HepG2 (cell line): Measurements from ENCODE around the gene CHN2. TPM values are rescaled to one million over a fixed set of nuclear protein-coding genes. Genes with fewer than 3 reads are reported as not detected.

Experiments
- ATAC-seq: fragments of 200-7000 bp; cut with Tn5 transposase; 3 replicates; pipeline ENCODE4 v1.9.1; 2020; ENCODE audit warnings: mild to moderate bottlenecking, moderate library complexity
- BruUV-seq: library from RNA; stranded (reverse); fragments of 400-500 nt; replicated peaks from 2 replicates; lab custom pipeline; 2021; lab: Mats Ljungman, UMichigan
- CTCF ChIA-PET: fragments of 300-600 bp; formaldehyde crosslinking; extraction: SDS; loops from one replicate; lab custom pipeline; 2021; ENCODE audit warnings: low total read pairs, inconsistent platforms, low intra/inter-chr PET ratio; lab: Yijun Ruan, JAX
- POLR2A ChIA-PET: fragments of 350-600 bp; sonication (Branson Sonifier 250); formaldehyde crosslinking; loops from one replicate; lab custom pipeline; 2020; ENCODE audit warnings: antibody characterized with exemption, inconsistent platforms; lab: Yijun Ruan, JAX
- DNase-seq: peaks from one replicate; pipeline ENCODE4 v3.0.0-alpha.2; 2015; ENCODE audit warnings: low spot score
- FAIRE-seq: peaks from 3 replicates; lab custom pipeline; 2011; peaks lifted over from hg19 to GRCh38; lab: Jason Lieb, UNC
- H2AFZ ChIP-seq: one replicate; pipeline ENCODE4 v1.6.1; 2011; ENCODE audit warnings: low read length, inconsistent platforms
- H3K27ac ChIP-seq: fragments of 300-600 bp; 3 replicates; pipeline ENCODE4 v1.8.0; 2011; ENCODE audit warnings: mixed run types, mild to moderate bottlenecking, mixed read lengths, low read length, inconsistent platforms; ENCODE audit not compliant: insufficient read depth; ENCODE audit errors: extremely low read length
- H3K27me3 ChIP-seq, 2 experiments: fragments of 200-600 bp in 1 of 2; 2 replicates in 1 of 2; 3 replicates in 1 of 2; pipeline versions ENCODE4 v1.6.0 to v1.8.0; 2011; ENCODE audit warnings: low read length in 2 of 2, mild to moderate bottlenecking in 2 of 2, moderate library complexity in 2 of 2, inconsistent platforms in 1 of 2; ENCODE audit not compliant: insufficient read depth in 2 of 2, control insufficient read depth in 1 of 2
- H3K36me3 ChIP-seq, 2 experiments: fragments of 200-600 bp in 1 of 2; replicated peaks in 1 of 2; 2 replicates in 1 of 2; 3 replicates in 1 of 2; pipeline versions ENCODE4 v1.5.1 to v1.8.0; 2011; ENCODE audit warnings: low read length in 2 of 2, inconsistent platforms in 1 of 2; ENCODE audit not compliant: insufficient read depth in 2 of 2, control insufficient read depth in 1 of 2
- H3K4me1 ChIP-seq: 2 replicates; pipeline ENCODE4 v1.5.1; 2012; ENCODE audit warnings: low read length, inconsistent platforms; ENCODE audit not compliant: insufficient read depth
- H3K4me2 ChIP-seq: 2 replicates; pipeline ENCODE4 v1.6.0; 2011; ENCODE audit warnings: low read depth, low read length, inconsistent platforms
- H3K4me3 ChIP-seq, 3 experiments: fragments of 200-600 bp in 1 of 3; sonication (generic), shearing (Covaris generic) in 1 of 3; replicated peaks in 1 of 3; 2 replicates each; pipeline ENCODE4 v1.5.1; 2011 to 2016; ENCODE audit warnings: low read length in 3 of 3, inconsistent platforms in 2 of 3, low read depth in 2 of 3, mild to moderate bottlenecking in 2 of 3, control low read depth in 1 of 3, mixed read lengths in 1 of 3; ENCODE audit not compliant: insufficient read depth in 1 of 3
- H3K79me2 ChIP-seq: one replicate; pipeline ENCODE4 v1.6.1; 2011; ENCODE audit warnings: low read length, inconsistent platforms; ENCODE audit not compliant: insufficient read depth
- H3K9ac ChIP-seq: 2 replicates; pipeline ENCODE4 v1.6.0; 2011; ENCODE audit warnings: mild to moderate bottlenecking, low read depth, low read length, inconsistent platforms; ENCODE audit not compliant: insufficient read depth
- H3K9me3 ChIP-seq: 2 replicates; pipeline ENCODE4 v1.5.1; 2012; ENCODE audit warnings: mild to moderate bottlenecking, low read length
- H4K20me1 ChIP-seq: 2 replicates; pipeline ENCODE4 v1.6.0; 2011; ENCODE audit warnings: inconsistent platforms, mild to moderate bottlenecking, low read length, moderate library complexity; ENCODE audit not compliant: insufficient read depth
- ATRX ChIP-seq: sonication (generic); formaldehyde crosslinking; IDR thresholded peaks from 2 replicates; pipeline ENCODE4 v1.4.0; 2020; ENCODE audit warnings: missing genetic modification reagents, borderline replicate concordance
- CHD2 ChIP-seq: IDR thresholded peaks from 2 replicates; pipeline ENCODE4 v1.6.1; 2011; ENCODE audit warnings: low read depth, low read length, improper control_type of control experiment
- MTA1 ChIP-seq: sonication (generic); formaldehyde crosslinking; IDR thresholded peaks from 2 replicates; pipeline ENCODE4 v1.4.0; 2020; ENCODE audit warnings: missing genetic modification reagents, mild to moderate bottlenecking, borderline replicate concordance
- SNAPC2 ChIP-seq: sonication (generic); formaldehyde crosslinking; IDR thresholded peaks from 2 replicates; pipeline ENCODE4 v1.8.1; 2022; ENCODE audit warnings: mild to moderate bottlenecking, missing genetic modification reagents
- TCF7L2 ChIP-seq: IDR thresholded peaks from 2 replicates; pipeline ENCODE4 v1.6.1; 2011; ENCODE audit warnings: mild to moderate bottlenecking, low read depth, low read length, moderate library complexity
- WGBS: methylation state at CpG from one replicate; pipeline ENCODE4 v1.1.6; 2017; ENCODE audit warnings: low lambda C conversion rate; 5-methylcytosine and 5-hydroxymethylcytosine counted together
- in situ Hi-C: cut with HindIII; loops from 2 replicates; pipeline ENCODE4 v1.10.0; 2017; ENCODE audit warnings: low pct_unique_long_range_greater_than_20kb; ENCODE audit not compliant: extremely low pct_ligation_motif_present
- intact Hi-C: fragments of 100-400 bp; cut with micrococcal nuclease; formaldehyde crosslinking; loops from one replicate; pipeline ENCODE4 v1.10.0; 2022; ENCODE audit not compliant: unreplicated experiment
- polyA plus RNA-seq, 8 experiments: library from polyadenylated mRNA; depleted of rRNA in 3 of 8; stranded (reverse) in 7 of 8; unstranded in 1 of 8; fragments of >200 nt; fragmentation: Illumina TruSeq in 4 of 8; extraction: Trizol in 4 of 8; gene quantifications; 2 replicates each; pipeline versions ENCODE4 v1.2.1 to v1.2.3, GENCODE V29; 2011 to 2016; ENCODE audit warnings: low read depth in 4 of 8, missing spikeins in 1 of 8, mixed read lengths in 1 of 8; ENCODE audit not compliant: insufficient read depth in 1 of 8
- total RNA-seq, 5 experiments: library from RNA; depleted of rRNA; stranded (reverse); fragments of >200 nt; fragmentation: Illumina TruSeq; extraction: Trizol; gene quantifications; 2 replicates each; pipeline ENCODE4 v1.2.3, GENCODE V29; 2016; ENCODE audit warnings: low read depth in 1 of 5
- TF ChIP-seq, protein P1 (sequence below): sonication (generic); formaldehyde crosslinking; IDR thresholded peaks from 2 replicates; pipeline ENCODE4 v1.4.0; 2020; ENCODE audit warnings: missing genetic modification reagents
- TF ChIP-seq, protein P2 (sequence below), 2 experiments: sonication (generic) in 1 of 2; formaldehyde crosslinking in 1 of 2; IDR thresholded peaks; 2 replicates each; pipeline versions ENCODE4 v1.6.1 to v1.9.0; 2014 to 2022; ENCODE audit warnings: antibody characterized with exemption in 1 of 2, borderline replicate concordance in 1 of 2, inconsistent platforms in 1 of 2, low read depth in 1 of 2, missing genetic modification reagents in 1 of 2

Gene CHN2
- total and polyA plus RNA-seq, 2 of the 13 experiments (the other 11 are each of a cell fraction or from before 2014, with no cell fraction given): 23.5 to 30.5 TPM

DNA sequence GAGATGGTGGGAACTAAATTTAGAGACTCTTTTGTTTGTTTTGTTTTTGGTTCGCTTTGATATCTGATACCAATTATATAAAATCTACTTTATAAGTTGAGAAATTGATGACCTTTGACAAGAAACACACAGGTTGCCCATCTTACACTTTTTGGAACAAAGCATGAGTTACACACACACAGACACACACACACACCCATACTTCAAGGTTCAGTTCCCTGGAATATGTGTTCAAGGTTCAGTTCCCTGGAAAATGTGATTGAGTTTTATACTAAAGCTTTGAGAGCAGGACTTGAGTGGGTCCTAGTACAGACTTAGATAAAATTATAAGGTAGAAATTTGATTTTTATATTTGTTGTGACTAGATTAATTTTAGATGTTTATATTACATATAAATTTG is 234.8 kb downstream of the CHN2 start (continued):
- TF ChIP-seq SNAPC2 (no peak), MTA1 (CRISPR knock-in tag) (no peak), TCF7L2 (no peak)

DNA sequence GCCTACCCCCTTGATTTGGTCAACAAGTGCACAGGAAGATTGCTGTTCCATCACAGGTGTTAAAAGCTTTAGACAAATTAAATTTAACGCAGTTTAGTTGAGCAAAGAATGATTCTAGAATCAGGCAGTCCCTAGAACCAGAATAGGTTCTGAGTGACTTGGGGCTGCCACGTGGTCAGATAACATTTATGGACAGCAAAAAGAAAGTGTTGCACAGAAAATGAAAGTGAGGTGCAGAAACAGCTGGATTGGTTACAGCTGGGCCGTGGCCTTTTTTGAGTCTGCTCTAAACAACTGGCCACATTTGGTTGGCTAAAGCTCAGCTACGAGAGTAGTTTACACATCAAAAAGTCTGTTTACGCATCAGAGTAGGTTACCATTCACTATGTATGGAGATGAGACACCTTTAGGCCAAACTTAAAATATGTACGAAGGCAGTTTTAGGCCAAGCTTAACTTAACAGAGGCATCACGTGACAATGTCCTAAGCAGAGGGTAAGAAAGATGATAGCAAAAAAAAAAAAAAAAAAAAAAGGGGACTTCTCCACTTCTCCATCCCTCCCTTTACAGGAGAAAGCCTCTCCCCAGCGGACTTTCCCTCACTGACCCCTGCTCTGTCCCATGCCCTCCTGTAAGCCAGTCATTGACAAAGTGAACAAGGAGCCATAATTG is 235.8 kb downstream of the CHN2 start:
- H3K4me2 ChIP-seq: no peak overlapping the region
- in situ Hi-C loops (no loop called here), intact Hi-C loops (no loop called here)
- H3K9me3 ChIP-seq: no peaks in the 10 kb centered on the region
- H4K20me1 ChIP-seq: no peaks in the 10 kb centered on the region
- POLR2A ChIA-PET: interaction anchor here (0.6 kb wide), 1 partner anchor 101 kb away, joined by 3 read pairs; no protein-coding TSS in a partner anchor
- no peaks in the 10 kb centered on the region for H3K27me3 ChIP-seq
- no peak for DNase-seq
- ATAC-seq: no peak
- H3K27ac ChIP-seq: no peak overlapping the region
- CTCF ChIA-PET: no interaction called here
- no TSS peak for BruUV-seq
- 98% methylated on average over 8 of the region's 8 CpGs for WGBS
- no peak for FAIRE-seq
- H3K9ac ChIP-seq: no peak overlapping the region
- H3K36me3 ChIP-seq: peaks cover 0 to 12% of the 10 kb centered on the region in 2 experiments; a peak in 3 of 5 replicates
- H3K79me2 ChIP-seq: no peaks in the 10 kb centered on the region
- no peak overlapping the region for H3K4me3 ChIP-seq
- 0 out of 2 replicates have a peak, but pooled peaks cover 6% of the 10 kb centered on the region for H3K4me1 ChIP-seq
- no peak overlapping the region for H2AFZ ChIP-seq
- TF ChIP-seq ATRX (CRISPR knock-in tag) (no peak), CHD2 (no peak)
- TF ChIP-seq, protein P1, sequence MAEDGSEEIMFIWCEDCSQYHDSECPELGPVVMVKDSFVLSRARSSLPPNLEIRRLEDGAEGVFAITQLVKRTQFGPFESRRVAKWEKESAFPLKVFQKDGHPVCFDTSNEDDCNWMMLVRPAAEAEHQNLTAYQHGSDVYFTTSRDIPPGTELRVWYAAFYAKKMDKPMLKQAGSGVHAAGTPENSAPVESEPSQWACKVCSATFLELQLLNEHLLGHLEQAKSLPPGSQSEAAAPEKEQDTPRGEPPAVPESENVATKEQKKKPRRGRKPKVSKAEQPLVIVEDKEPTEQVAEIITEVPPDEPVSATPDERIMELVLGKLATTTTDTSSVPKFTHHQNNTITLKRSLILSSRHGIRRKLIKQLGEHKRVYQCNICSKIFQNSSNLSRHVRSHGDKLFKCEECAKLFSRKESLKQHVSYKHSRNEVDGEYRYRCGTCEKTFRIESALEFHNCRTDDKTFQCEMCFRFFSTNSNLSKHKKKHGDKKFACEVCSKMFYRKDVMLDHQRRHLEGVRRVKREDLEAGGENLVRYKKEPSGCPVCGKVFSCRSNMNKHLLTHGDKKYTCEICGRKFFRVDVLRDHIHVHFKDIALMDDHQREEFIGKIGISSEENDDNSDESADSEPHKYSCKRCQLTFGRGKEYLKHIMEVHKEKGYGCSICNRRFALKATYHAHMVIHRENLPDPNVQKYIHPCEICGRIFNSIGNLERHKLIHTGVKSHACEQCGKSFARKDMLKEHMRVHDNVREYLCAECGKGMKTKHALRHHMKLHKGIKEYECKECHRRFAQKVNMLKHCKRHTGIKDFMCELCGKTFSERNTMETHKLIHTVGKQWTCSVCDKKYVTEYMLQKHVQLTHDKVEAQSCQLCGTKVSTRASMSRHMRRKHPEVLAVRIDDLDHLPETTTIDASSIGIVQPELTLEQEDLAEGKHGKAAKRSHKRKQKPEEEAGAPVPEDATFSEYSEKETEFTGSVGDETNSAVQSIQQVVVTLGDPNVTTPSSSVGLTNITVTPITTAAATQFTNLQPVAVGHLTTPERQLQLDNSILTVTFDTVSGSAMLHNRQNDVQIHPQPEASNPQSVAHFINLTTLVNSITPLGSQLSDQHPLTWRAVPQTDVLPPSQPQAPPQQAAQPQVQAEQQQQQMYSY: no peak
- TF ChIP-seq, protein P2, sequence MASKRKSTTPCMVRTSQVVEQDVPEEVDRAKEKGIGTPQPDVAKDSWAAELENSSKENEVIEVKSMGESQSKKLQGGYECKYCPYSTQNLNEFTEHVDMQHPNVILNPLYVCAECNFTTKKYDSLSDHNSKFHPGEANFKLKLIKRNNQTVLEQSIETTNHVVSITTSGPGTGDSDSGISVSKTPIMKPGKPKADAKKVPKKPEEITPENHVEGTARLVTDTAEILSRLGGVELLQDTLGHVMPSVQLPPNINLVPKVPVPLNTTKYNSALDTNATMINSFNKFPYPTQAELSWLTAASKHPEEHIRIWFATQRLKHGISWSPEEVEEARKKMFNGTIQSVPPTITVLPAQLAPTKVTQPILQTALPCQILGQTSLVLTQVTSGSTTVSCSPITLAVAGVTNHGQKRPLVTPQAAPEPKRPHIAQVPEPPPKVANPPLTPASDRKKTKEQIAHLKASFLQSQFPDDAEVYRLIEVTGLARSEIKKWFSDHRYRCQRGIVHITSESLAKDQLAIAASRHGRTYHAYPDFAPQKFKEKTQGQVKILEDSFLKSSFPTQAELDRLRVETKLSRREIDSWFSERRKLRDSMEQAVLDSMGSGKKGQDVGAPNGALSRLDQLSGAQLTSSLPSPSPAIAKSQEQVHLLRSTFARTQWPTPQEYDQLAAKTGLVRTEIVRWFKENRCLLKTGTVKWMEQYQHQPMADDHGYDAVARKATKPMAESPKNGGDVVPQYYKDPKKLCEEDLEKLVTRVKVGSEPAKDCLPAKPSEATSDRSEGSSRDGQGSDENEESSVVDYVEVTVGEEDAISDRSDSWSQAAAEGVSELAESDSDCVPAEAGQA (IDR thresholded peaks at IDR 0.05; ENCODE audit: low read depth): no peak
- TF ChIP-seq, protein P2 (CRISPR knock-in tag; IDR thresholded peaks at IDR 0.05; ENCODE audit: borderline replicate concordance): no peak
